Esophagus squamous epithelium (tissue), 4 donors: ENCODE results near the gene USP49.

Experiments
- CTCF ChIP-seq, 6 experiments: fragments of 450-650 bp in 4 of 6; fragments of 200-600 bp in 2 of 6; sonication (generic) in 2 of 6; IDR thresholded peaks; one replicate each; pipeline ENCODE4 v1.5.1; 2016 to 2019; ENCODE audit warnings: antibody characterized with exemption in 6 of 6, mild to moderate bottlenecking in 4 of 6, moderate library complexity in 4 of 6
- POLR2A ChIP-seq, 4 donors: fragments of 450-650 bp; IDR thresholded peaks; one replicate each; pipeline ENCODE4 v1.6.1; 2017; ENCODE audit warnings: antibody characterized with exemption in 4 of 4, mild to moderate bottlenecking in 4 of 4, moderate library complexity in 3 of 4

- TF ChIP-seq CTCF (IDR thresholded peaks at IDR 0.05) (no peak), POLR2A (IDR thresholded peaks at IDR 0.05) (no peak)
Measured at GRCh38 chr6:41894366-41895299, 542 bp downstream of the USP49 start.
